Measurements from ENCODE around the gene EIF3A. TPM values are rescaled to one million over a fixed set of nuclear protein-coding genes. Genes with fewer than 3 reads are reported as not detected.
"Not testable (repeated sequence)": the region's sequence is repeated elsewhere in the genome, so short reads cannot be mapped to it uniquely, and the experiment has no call there.

The EIF3A gene
- total and polyA plus RNA-seq, 2 donors, result 41.2 to 67.8 TPM

DNA sequence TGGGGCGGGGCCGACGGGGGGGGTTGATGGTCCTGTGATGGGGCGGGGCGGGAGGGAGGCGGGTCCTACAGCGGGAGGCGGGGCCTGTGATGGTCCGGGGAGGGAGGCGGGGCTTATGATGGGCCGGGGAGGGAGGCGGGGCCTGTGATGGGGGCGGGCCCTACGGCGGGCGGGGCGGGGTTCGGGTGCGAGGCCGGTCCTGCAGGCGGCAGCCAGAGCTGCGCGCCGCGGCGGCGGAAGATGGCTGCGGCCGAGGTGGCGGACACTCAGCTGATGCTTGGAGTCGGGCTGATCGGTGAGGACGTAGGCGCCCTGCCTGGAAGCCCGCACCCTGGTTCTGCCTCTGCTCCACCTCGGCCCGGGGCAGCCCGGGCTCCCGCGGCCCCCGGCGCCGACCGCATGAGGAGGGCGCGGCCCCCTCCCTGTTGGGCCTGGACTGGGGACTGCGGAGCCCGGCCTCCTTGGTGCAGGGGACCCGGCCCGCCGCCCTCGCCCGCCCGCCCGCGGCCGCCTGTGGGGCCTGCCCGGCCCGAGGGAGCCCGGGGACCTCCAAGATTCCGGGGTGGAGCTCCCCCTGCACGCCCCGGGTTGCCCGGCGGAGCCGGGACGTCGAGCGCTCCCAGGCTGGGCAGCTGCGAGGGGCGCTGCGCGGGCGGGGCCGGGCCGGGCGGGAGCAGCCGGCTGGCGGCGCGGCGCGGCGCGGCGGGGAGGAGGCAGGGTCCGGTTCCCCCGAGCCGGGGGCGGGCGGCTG, 23.5 kb upstream of the EIF3A start, which contains the start of gene DENND10:
Gene DENND10, plus strand, starts transcription at position 211 of the 751 bp plus-strand sequence. Its CDS starts 30 bp downstream, at position 241.
- Histone ChIP-seq H3K4me1 (ENCODE audit: control insufficient read depth in 2 of 2, insufficient read depth in 2 of 2, low read length in 2 of 2) (peaks cover 7 to 11% of the 10 kb centered on the region in 2 donors), H3K27me3 (ENCODE audit: control insufficient read depth in 2 of 2, insufficient read depth in 1 of 2, low read length in 1 of 2) (no peaks in the 10 kb centered on the region), H3K36me3 (ENCODE audit: control insufficient read depth in 2 of 2, insufficient read depth in 2 of 2, low read length in 1 of 2) (peaks cover 5 to 11% of the 10 kb centered on the region in 2 donors), H3K9me3 (ENCODE audit: control insufficient read depth in 2 of 2, insufficient read depth in 1 of 2, low read length in 1 of 2) (no peaks in the 10 kb centered on the region), H3K4me3 (ENCODE audit: low read length in 2 of 2) (peak within 1 kb of the TSS; percentile 61 to 87), H3K27ac (ENCODE audit: low read depth in 1 of 2, low read length in 1 of 2) (peak within 1 kb of the TSS; percentile 26 to 52)
- under 1% methylated on average over 91 of the region's 91 CpGs for WGBS
- DNase-seq (ENCODE audit: low read depth in 6 of 9, low spot score in 9 of 9), result peak in 6 of 9 donors; percentile 55 to 74 (median 66)

DNA sequence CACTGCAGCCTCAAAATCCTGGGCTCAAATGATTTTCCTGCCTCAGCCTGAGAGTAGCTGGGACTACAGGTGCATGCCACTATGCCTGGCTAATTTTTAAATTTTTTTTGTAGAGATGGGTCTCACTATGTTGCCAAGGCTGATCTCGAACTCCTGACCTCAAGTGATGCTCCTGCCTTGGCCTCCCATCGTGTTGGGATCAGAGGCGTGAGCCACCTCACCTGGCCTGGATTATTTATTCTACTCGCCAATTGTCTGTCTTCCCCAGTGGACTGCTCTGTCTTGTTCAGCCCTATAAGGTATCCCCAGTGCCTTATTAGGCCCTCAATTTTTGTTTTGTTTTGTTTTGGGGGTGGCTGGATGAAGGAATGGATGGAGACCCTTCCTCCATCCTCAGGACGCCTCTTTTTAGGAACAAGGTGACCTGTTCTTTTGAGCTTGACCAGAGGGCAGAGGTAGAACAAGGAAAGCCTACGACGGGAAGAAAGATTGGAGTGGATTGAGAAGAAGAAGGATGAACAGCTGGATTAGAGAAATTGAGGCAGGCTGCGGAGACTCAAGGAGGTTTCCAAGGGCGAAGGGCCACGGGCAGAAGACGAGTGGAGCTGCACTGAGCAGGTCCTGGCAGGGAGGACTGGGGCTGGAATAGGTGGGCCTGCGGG, 22.8 kb upstream of the EIF3A start:
- no peak for DNase-seq (ENCODE audit: low read depth in 6 of 9, low spot score in 9 of 9)
- peaks cover 7 to 11% of the 10 kb centered on the region in 2 donors for H3K4me1 ChIP-seq (ENCODE audit: control insufficient read depth in 2 of 2, insufficient read depth in 2 of 2, low read length in 2 of 2)
- no peaks in the 10 kb centered on the region for H3K9me3 ChIP-seq (ENCODE audit: control insufficient read depth in 2 of 2, insufficient read depth in 1 of 2, low read length in 1 of 2)
- 79% methylated on average over 12 of the region's 12 CpGs for WGBS
- H3K4me3 ChIP-seq (ENCODE audit: low read length in 2 of 2), result peak overlapping the region in 1 of 2 donors; percentile 87
- peaks cover 0 to 6% of the 10 kb centered on the region in 2 donors for H3K36me3 ChIP-seq (ENCODE audit: control insufficient read depth in 2 of 2, insufficient read depth in 2 of 2, low read length in 1 of 2)
- no peaks in the 10 kb centered on the region for H3K27me3 ChIP-seq (ENCODE audit: control insufficient read depth in 2 of 2, insufficient read depth in 1 of 2, low read length in 1 of 2)
- H3K27ac ChIP-seq (ENCODE audit: low read depth in 1 of 2, low read length in 1 of 2), result peak overlapping the region in 1 of 2 donors; percentile 26

DNA sequence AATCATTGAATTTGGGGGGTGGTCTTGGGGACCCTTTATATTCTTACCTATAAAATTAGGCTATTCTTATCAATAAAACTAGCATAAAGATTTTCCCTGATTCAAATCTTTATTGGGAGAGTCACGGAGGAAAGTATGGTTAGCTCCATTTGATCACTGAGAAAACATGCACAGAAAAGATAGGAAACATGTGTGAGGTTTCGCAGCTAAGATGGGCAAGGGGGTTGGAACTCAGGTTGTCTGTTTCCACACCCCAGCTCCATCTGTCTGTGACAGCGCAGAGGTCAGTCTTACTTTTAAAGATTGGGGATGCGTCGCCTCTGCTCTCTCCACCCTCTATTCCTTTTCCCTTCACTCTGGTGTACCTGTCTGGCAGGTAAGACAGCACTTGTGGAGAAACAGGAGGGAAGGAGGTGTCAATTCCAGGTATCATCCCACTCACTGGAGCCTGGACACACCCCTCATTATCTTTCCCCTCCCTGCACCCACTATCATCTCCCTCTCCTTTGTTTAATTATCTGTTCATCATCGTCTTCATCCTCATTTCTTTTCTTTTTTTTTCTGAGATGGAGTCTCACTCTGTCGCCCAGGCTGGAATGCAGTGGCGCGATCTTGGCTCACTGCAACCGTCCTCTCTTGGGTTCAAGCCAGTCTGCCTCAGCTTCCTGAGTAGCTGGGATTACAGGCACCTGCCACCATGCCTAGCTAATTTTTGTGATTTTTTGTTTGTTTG, 20.9 kb upstream of the EIF3A start:
- DNase-seq (ENCODE audit: low read depth in 6 of 9, low spot score in 9 of 9), result no peak
- peaks cover 7 to 11% of the 10 kb centered on the region in 2 donors for H3K4me1 ChIP-seq (ENCODE audit: control insufficient read depth in 2 of 2, insufficient read depth in 2 of 2, low read length in 2 of 2)
- no peaks in the 10 kb centered on the region for H3K9me3 ChIP-seq (ENCODE audit: control insufficient read depth in 2 of 2, insufficient read depth in 1 of 2, low read length in 1 of 2)
- no peak overlapping the region for H3K27ac ChIP-seq (ENCODE audit: low read depth in 1 of 2, low read length in 1 of 2)
- H3K36me3 ChIP-seq (ENCODE audit: control insufficient read depth in 2 of 2, insufficient read depth in 2 of 2, low read length in 1 of 2), result no peaks in the 10 kb centered on the region
- 90% methylated on average over 10 of the region's 10 CpGs for WGBS
- H3K4me3 ChIP-seq (ENCODE audit: low read length in 2 of 2), result no peak overlapping the region
- H3K27me3 ChIP-seq (ENCODE audit: control insufficient read depth in 2 of 2, insufficient read depth in 1 of 2, low read length in 1 of 2), result no peaks in the 10 kb centered on the region

DNA sequence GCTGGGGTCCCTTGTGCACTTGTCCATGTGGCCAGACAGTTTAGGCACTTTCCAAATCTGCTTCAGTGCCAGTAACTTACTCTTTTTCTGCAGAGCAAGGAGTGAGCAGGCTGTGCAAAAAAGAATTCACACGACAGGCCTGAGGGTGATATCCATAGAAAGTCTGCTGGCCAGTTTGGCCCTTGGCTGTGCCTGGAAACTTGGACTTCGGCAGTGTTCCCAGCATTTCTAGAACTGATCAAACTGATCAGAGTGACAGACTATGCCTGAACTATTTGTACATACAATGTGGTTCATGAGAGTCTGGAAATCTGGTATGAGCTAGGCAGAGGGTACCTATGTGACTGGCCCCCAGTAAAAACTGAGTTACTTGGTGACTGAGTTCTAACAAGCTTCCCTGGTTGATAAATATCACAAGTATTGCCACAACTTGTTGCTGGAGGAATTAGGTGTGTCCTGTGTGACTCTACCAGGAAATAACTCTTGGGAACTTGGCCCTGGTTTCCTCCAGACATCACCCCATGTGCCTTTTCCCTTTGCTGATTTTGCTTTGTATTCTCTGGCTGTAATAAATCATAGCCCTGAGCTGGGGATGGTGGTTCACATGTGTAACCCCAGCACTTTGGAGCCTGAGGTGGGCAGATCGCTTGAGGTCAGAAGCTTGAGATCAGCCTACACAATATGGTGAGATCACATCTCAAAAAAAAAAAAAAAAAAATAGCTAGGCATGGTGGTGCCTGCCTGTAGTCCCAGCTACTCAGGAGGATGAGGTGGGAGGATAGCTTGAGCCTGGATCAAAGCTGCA, 20.0 kb upstream of the EIF3A start:
- Histone ChIP-seq H3K36me3 (ENCODE audit: control insufficient read depth in 2 of 2, insufficient read depth in 2 of 2, low read length in 1 of 2) (no peaks in the 10 kb centered on the region), H3K27me3 (ENCODE audit: control insufficient read depth in 2 of 2, insufficient read depth in 1 of 2, low read length in 1 of 2) (no peaks in the 10 kb centered on the region), H3K4me3 (ENCODE audit: low read length in 2 of 2) (no peak overlapping the region), H3K9me3 (ENCODE audit: control insufficient read depth in 2 of 2, insufficient read depth in 1 of 2, low read length in 1 of 2) (no peaks in the 10 kb centered on the region), H3K27ac (ENCODE audit: low read depth in 1 of 2, low read length in 1 of 2) (no peak overlapping the region), H3K4me1 (ENCODE audit: control insufficient read depth in 2 of 2, insufficient read depth in 2 of 2, low read length in 2 of 2) (peaks cover 7 to 11% of the 10 kb centered on the region in 2 donors)
- DNase-seq (ENCODE audit: low read depth in 6 of 9, low spot score in 9 of 9), result no peak
- 93% methylated on average over 3 of the region's 3 CpGs for WGBS

DNA sequence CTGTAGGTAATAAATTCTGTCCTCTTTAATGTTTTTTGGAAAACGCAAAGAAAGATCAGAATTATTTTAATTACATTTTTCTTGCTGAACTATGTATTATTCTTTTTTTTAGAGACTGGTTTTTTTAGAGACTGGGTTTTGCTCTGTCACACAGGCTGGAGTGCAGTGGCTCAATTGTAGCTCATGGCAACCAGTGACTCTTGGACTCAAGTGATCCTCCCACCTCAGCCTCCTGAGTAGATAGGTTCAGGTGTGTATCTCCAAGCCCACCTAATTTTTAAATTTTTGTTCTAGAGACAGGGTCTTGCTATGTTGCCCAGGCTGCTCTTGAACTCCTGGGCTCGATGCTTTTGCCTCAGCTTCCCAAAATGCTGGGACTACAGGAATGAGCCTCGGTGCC, 18.0 kb upstream of the EIF3A start:
- no peak for DNase-seq (ENCODE audit: low read depth in 6 of 9, low spot score in 9 of 9)
- Histone ChIP-seq H3K4me1 (ENCODE audit: control insufficient read depth in 2 of 2, insufficient read depth in 2 of 2, low read length in 2 of 2) (peaks cover 0 to 6% of the 10 kb centered on the region in 2 donors), H3K27ac (ENCODE audit: low read depth in 1 of 2, low read length in 1 of 2) (no peak overlapping the region), H3K36me3 (ENCODE audit: control insufficient read depth in 2 of 2, insufficient read depth in 2 of 2, low read length in 1 of 2) (no peaks in the 10 kb centered on the region), H3K9me3 (ENCODE audit: control insufficient read depth in 2 of 2, insufficient read depth in 1 of 2, low read length in 1 of 2) (no peaks in the 10 kb centered on the region), H3K27me3 (ENCODE audit: control insufficient read depth in 2 of 2, insufficient read depth in 1 of 2, low read length in 1 of 2) (no peaks in the 10 kb centered on the region), H3K4me3 (ENCODE audit: low read length in 2 of 2) (no peak overlapping the region)
- 98% methylated on average over 3 of the region's 3 CpGs for WGBS

DNA sequence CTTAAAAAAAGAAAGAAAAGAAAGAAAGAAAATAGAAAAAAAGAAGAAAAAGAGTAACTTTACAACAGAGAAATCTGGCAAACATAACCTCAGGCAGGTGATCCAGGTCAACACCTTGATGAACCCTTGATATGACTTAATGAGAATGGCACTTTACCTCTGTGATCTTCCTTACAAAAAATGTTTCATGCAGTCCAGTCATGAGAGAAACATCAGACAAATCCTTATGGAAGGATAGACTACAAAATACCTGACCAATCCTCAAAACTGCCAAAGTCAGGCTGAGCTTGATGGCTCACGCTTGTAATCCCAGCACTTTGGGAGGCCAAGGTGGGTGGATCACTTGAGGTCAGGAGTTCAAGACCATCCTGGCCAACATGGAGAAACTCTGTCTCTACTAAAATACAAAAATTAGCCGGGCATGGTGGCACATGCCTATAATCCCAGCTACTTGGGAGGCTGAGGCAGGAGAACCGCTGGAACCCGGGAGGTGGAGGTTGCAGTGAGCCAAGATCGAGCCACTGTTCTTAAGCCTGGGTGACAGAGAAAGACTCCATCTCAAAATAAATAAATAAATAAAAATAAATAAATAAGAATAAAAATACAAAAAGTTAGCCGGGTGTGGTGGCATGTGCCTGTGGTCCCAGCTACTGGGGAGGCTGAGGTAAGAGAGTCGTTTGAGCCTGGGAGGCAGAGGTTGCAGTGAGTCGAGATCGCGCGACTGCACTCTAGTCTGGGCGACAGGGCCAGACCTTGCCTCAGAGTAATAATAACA, 16.2 kb upstream of the EIF3A start:
- not testable (repeated sequence) for H3K27ac ChIP-seq (ENCODE audit: low read depth in 1 of 2, low read length in 1 of 2); H3K36me3 ChIP-seq (ENCODE audit: control insufficient read depth in 2 of 2, insufficient read depth in 2 of 2, low read length in 1 of 2); H3K9me3 ChIP-seq (ENCODE audit: control insufficient read depth in 2 of 2, insufficient read depth in 1 of 2, low read length in 1 of 2); DNase-seq (ENCODE audit: low read depth in 6 of 9, low spot score in 9 of 9); H3K27me3 ChIP-seq (ENCODE audit: control insufficient read depth in 2 of 2, insufficient read depth in 1 of 2, low read length in 1 of 2); H3K4me1 ChIP-seq (ENCODE audit: control insufficient read depth in 2 of 2, insufficient read depth in 2 of 2, low read length in 2 of 2); H3K4me3 ChIP-seq (ENCODE audit: low read length in 2 of 2)
- WGBS, result 98% methylated on average over 12 of the region's 12 CpGs

DNA sequence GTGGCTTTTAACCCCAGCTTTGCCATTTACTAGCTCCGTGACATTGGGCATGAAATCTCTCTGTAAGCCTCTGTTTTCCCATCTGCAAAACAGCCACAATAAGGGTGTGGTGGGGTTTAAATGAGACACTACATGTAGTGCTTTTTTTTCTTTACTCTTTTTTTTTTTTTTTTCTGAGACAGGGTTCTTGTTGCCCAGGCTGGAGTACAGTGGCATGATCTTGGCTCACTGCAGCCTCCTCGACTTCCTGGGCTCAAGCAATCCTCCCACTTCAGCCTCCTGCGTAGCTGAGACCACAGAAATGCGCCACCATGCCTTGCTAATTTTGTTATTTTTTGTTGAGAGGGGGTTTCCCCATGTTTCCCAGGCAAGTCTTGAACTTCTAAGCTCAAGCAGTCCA, 15.0 kb upstream of the EIF3A start:
- WGBS, result 81% methylated on average over 4 of the region's 4 CpGs
- no peak overlapping the region for H3K4me3 ChIP-seq (ENCODE audit: low read length in 2 of 2)
- DNase-seq (ENCODE audit: low read depth in 6 of 9, low spot score in 9 of 9), result no peak

DNA sequence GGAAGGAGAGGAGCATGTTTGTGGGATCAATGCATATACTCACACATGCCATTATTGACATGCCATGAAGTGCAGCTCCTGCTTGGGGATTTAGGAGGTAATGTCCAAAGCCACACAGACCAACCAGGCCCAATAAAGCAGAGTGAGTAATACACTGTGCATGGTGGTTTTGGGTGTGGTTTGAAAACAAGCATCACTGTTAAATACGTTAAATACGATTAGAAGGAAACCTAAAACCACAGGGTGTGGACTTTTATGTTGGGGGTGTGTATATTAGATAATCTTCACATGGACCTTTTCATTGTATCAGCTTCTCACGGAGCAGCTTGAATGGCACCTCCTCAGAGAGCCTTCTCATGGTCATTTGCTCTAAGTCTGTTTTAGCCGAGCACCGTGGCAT, 10.4 kb upstream of the EIF3A start:
- WGBS, result 42% methylated on average over 5 of the region's 5 CpGs
- Histone ChIP-seq H3K27me3 (ENCODE audit: control insufficient read depth in 2 of 2, insufficient read depth in 1 of 2, low read length in 1 of 2) (no peaks in the 10 kb centered on the region), H3K4me3 (ENCODE audit: low read length in 2 of 2) (no peak overlapping the region), H3K4me1 (ENCODE audit: control insufficient read depth in 2 of 2, insufficient read depth in 2 of 2, low read length in 2 of 2) (peaks cover 7 to 22% of the 10 kb centered on the region in 2 donors), H3K9me3 (ENCODE audit: control insufficient read depth in 2 of 2, insufficient read depth in 1 of 2, low read length in 1 of 2) (no peaks in the 10 kb centered on the region), H3K27ac (ENCODE audit: low read depth in 1 of 2, low read length in 1 of 2) (peak overlapping the region in 1 of 2 donors; percentile 55), H3K36me3 (ENCODE audit: control insufficient read depth in 2 of 2, insufficient read depth in 2 of 2, low read length in 1 of 2) (no peaks in the 10 kb centered on the region)
- DNase-seq (ENCODE audit: low read depth in 6 of 9, low spot score in 9 of 9), result peak in 1 of 9 donors; percentile 24

More for the DNA sequence above, 15.0 kb upstream of the EIF3A start:
- Histone ChIP-seq H3K27me3 (ENCODE audit: control insufficient read depth in 2 of 2, insufficient read depth in 1 of 2, low read length in 1 of 2) (no peaks in the 10 kb centered on the region), H3K4me1 (ENCODE audit: control insufficient read depth in 2 of 2, insufficient read depth in 2 of 2, low read length in 2 of 2) (peaks cover 0 to 8% of the 10 kb centered on the region in 2 donors), H3K27ac (ENCODE audit: low read depth in 1 of 2, low read length in 1 of 2) (no peak overlapping the region), H3K36me3 (ENCODE audit: control insufficient read depth in 2 of 2, insufficient read depth in 2 of 2, low read length in 1 of 2) (no peaks in the 10 kb centered on the region), H3K9me3 (ENCODE audit: control insufficient read depth in 2 of 2, insufficient read depth in 1 of 2, low read length in 1 of 2) (no peaks in the 10 kb centered on the region)

All from thymus (tissue), 11 donors.